DND-41 (cell line): ENCODE data around the gene MAML3.

ENCODE experiments used
- ATAC-seq: fragments of 200-7000 bp; cut with Tn5 transposase; 3 replicates; pipeline ENCODE4 v1.9.1; 2021; ENCODE audit warnings: low read depth; ENCODE audit not compliant: insufficient read depth
- DNase-seq: peaks from one replicate; pipeline ENCODE4 v3.0.0-alpha.2; 2020
- H2AFZ ChIP-seq: 2 replicates; pipeline ENCODE4 v1.6.0; 2012; ENCODE audit warnings: low read depth, low read length
- H3K27ac ChIP-seq: 2 replicates; pipeline ENCODE4 v1.5.1; 2012; ENCODE audit warnings: low read length, inconsistent platforms
- H3K27me3 ChIP-seq: fragments of 200-600 bp; sonication (generic); 2 replicates; pipeline ENCODE4 v1.6.0; 2012; ENCODE audit warnings: low read length, mild to moderate bottlenecking, inconsistent platforms; ENCODE audit not compliant: insufficient read depth, poor library complexity
- H3K36me3 ChIP-seq: 2 replicates; pipeline ENCODE4 v1.5.1; 2012; ENCODE audit warnings: low read length, inconsistent platforms; ENCODE audit not compliant: insufficient read depth
- H3K4me1 ChIP-seq: 2 replicates; pipeline ENCODE4 v1.5.1; 2012; ENCODE audit warnings: mild to moderate bottlenecking, low read length; ENCODE audit not compliant: insufficient read depth
- H3K4me2 ChIP-seq: 2 replicates; pipeline ENCODE4 v1.6.0; 2012; ENCODE audit warnings: mild to moderate bottlenecking, moderate library complexity, low read length, inconsistent platforms; ENCODE audit not compliant: insufficient read depth
- H3K4me3 ChIP-seq, 2 experiments: fragments of 200-600 bp in 1 of 2; shearing (Covaris generic) in 1 of 2; 2 replicates each; pipeline ENCODE4 v1.5.1; 2012 to 2016; ENCODE audit warnings: inconsistent platforms in 2 of 2, low read length in 2 of 2, mild to moderate bottlenecking in 2 of 2, low read depth in 1 of 2, moderate library complexity in 1 of 2
- H3K79me2 ChIP-seq: 2 replicates; pipeline ENCODE4 v1.6.0; 2012; ENCODE audit warnings: low read length, inconsistent platforms; ENCODE audit not compliant: insufficient read depth
- H3K9ac ChIP-seq: 2 replicates; pipeline ENCODE4 v1.6.0; 2012; ENCODE audit warnings: low read depth, mild to moderate bottlenecking, inconsistent platforms, low read length, moderate library complexity
- H3K9me3 ChIP-seq: 2 replicates; pipeline ENCODE4 v1.5.1; 2012; ENCODE audit warnings: low read length, moderate library complexity, mild to moderate bottlenecking, inconsistent platforms; ENCODE audit not compliant: insufficient read depth, severe bottlenecking
- H4K20me1 ChIP-seq: 2 replicates; pipeline ENCODE4 v1.6.0; 2012; ENCODE audit warnings: low read length; ENCODE audit not compliant: insufficient read depth
- EZH2 ChIP-seq: IDR thresholded peaks from 3 replicates; pipeline ENCODE4 v1.6.1; 2012; ENCODE audit warnings: borderline replicate concordance, low read depth, mild to moderate bottlenecking, moderate library complexity, low read length, inconsistent platforms; ENCODE audit not compliant: severe bottlenecking
- TF ChIP-seq, protein P1 (sequence below): IDR thresholded peaks from 2 replicates; pipeline ENCODE4 v1.5.1; 2012; ENCODE audit warnings: borderline replicate concordance, low read length, moderate library complexity, mild to moderate bottlenecking; ENCODE audit not compliant: poor library complexity, severe bottlenecking; ENCODE audit errors: extremely low read depth

MAML3 gene

DNA sequence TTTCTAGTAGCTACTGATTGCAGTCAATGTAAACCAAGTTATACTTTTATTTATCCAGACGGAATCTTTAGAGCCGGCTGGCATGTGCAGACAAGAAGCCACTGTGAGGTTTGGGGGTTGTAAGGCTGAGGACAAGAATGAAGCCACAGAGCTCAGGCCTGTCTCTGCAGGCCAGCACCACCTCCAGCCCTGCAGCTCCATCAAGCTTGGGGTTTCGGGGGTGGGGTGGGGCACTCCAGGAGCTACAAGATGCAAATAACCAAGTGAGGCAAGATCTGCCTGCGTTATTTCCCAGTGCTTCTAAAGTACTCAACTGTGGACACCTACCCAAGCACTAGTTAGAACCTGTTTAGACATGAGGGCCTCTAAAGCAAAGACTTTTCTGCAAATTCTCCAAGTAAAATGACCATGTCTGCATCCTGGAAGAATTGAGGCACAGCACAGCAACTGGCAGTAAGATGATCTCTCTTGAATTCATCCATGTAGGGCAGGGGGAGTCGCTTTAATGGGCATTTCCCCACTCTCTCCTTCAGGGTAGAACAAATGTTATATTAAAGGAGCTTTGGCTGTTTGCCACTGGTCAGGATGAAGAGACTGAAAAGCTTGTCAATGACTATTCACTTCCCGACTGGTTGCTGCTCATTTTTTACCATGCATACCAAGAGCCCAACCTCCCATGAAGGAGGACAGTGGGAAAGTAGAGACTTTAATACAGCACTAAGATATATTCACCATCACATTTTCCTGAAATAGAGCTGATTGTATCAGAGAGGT is 265.8 kb downstream of the MAML3 start:
- H3K27me3 ChIP-seq: no peaks in the 10 kb centered on the region
- no peak for DNase-seq
- no peak overlapping the region for H3K4me2 ChIP-seq
- H3K9me3 ChIP-seq: no peaks in the 10 kb centered on the region
- ATAC-seq: no peak
- H3K36me3 ChIP-seq: no peaks in the 10 kb centered on the region
- H3K4me3 ChIP-seq: no peak overlapping the region
- H3K79me2 ChIP-seq: no peaks in the 10 kb centered on the region
- no peaks in the 10 kb centered on the region for H4K20me1 ChIP-seq
- TF ChIP-seq EZH2: no peak
- TF ChIP-seq, protein P1, sequence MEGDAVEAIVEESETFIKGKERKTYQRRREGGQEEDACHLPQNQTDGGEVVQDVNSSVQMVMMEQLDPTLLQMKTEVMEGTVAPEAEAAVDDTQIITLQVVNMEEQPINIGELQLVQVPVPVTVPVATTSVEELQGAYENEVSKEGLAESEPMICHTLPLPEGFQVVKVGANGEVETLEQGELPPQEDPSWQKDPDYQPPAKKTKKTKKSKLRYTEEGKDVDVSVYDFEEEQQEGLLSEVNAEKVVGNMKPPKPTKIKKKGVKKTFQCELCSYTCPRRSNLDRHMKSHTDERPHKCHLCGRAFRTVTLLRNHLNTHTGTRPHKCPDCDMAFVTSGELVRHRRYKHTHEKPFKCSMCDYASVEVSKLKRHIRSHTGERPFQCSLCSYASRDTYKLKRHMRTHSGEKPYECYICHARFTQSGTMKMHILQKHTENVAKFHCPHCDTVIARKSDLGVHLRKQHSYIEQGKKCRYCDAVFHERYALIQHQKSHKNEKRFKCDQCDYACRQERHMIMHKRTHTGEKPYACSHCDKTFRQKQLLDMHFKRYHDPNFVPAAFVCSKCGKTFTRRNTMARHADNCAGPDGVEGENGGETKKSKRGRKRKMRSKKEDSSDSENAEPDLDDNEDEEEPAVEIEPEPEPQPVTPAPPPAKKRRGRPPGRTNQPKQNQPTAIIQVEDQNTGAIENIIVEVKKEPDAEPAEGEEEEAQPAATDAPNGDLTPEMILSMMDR: no peak
- no peak overlapping the region for H3K9ac ChIP-seq
- H3K4me1 ChIP-seq: no peaks in the 10 kb centered on the region
- no peak overlapping the region for H2AFZ ChIP-seq
- no peak overlapping the region for H3K27ac ChIP-seq

DNA sequence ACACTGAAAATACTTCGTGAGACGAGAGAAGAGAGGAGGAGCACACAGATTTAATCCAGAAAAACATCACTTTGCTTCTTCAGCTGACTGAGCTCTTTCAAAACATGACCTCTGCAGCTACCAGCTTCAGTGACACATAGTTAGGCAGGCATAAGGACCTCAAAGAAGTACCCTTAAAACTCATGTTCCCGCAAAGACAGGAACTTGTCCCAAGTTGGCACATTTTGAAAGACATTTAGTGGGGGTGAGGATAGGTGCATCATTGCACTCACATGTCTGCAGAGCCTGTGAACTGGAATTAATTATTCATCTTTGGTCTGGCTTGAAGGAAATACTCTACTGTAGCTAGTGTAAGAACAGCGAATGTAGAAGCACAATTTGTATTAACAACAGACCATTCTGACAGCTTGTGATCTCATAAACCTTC is 266.6 kb downstream of the MAML3 start:
- Histone ChIP-seq H3K36me3 (no peaks in the 10 kb centered on the region), H2AFZ (no peak overlapping the region), H3K9me3 (no peaks in the 10 kb centered on the region), H3K9ac (no peak overlapping the region), H4K20me1 (no peaks in the 10 kb centered on the region), H3K27ac (no peak overlapping the region), H3K4me2 (no peak overlapping the region), H3K79me2 (no peaks in the 10 kb centered on the region), H3K27me3 (no peaks in the 10 kb centered on the region), H3K4me1 (no peaks in the 10 kb centered on the region), H3K4me3 (no peak overlapping the region)
- no peak for DNase-seq
- TF ChIP-seq, protein P1: no peak
- TF ChIP-seq EZH2: no peak
- no peak for ATAC-seq

DNA sequence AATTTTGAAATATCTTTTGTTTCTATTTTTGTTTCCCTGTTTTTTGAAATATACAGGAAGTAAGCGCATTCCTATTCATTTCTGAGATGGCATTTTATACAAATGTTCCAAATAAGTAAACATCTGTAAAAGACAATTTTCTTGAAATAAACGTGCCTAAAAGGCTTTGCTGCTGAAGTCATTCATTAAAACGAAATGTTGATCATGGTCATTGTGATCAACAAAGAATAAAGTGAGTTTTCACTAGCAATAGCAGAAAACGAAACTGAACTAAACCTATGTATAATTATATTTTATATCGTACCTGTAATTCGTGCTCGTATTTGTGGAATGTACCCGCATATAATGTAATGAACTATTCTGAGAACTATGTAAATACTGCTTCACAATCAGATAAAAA is 267.2 kb downstream of the MAML3 start:
- H2AFZ ChIP-seq: no peak overlapping the region
- no peak overlapping the region for H3K9ac ChIP-seq
- H3K27me3 ChIP-seq: no peaks in the 10 kb centered on the region
- H3K36me3 ChIP-seq: no peaks in the 10 kb centered on the region
- H4K20me1 ChIP-seq: no peaks in the 10 kb centered on the region
- no peak for ATAC-seq
- H3K4me1 ChIP-seq: no peaks in the 10 kb centered on the region
- TF ChIP-seq EZH2: no peak
- TF ChIP-seq, protein P1: no peak
- H3K4me3 ChIP-seq: no peak overlapping the region
- no peak overlapping the region for H3K27ac ChIP-seq
- no peaks in the 10 kb centered on the region for H3K9me3 ChIP-seq
- no peak for DNase-seq
- no peak overlapping the region for H3K4me2 ChIP-seq
- H3K79me2 ChIP-seq: no peaks in the 10 kb centered on the region

DNA sequence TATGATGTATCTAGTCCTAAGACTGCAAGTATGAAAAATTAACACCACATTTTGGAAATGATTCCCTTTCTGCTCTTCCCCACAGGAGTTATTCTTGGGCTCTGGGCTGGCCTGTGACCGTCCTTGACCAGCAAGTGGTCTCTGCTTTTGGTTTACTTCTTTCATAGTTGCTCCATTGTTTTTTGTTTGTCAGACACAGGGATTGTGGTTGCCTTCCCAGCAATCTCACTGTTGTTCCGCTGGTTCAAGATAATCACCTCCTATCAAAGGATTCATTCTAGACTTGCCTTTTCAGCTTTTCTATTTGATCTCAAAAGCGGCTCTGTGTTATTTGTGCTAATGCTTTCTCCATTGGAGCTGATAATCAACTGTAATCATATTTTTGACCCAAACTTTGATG is 269.5 kb downstream of the MAML3 start:
- Histone ChIP-seq H3K36me3 (no peaks in the 10 kb centered on the region), H3K9ac (no peak overlapping the region), H3K27me3 (no peaks in the 10 kb centered on the region), H3K27ac (no peak overlapping the region), H3K4me1 (no peaks in the 10 kb centered on the region), H2AFZ (no peak overlapping the region), H3K4me3 (no peak overlapping the region), H4K20me1 (no peaks in the 10 kb centered on the region), H3K9me3 (no peaks in the 10 kb centered on the region), H3K4me2 (no peak overlapping the region), H3K79me2 (no peaks in the 10 kb centered on the region)
- DNase-seq (no peak), ATAC-seq (no peak)
- TF ChIP-seq, protein P1: no peak
- TF ChIP-seq EZH2: no peak
